ENCODE measurements around the gene CDK3. TPM values are rescaled to one million over a fixed set of nuclear protein-coding genes. Genes with fewer than 3 reads are reported as not detected.

Gene CDK3
- total RNA-seq, 2 experiments from 2014 or later = 7.3 to 12.8 TPM

- Histone ChIP-seq H3K9me3 (ENCODE audit: low read length) (no peaks in the 10 kb centered on the region), H4K20me1 (ENCODE audit: insufficient read depth, low read length) (no peaks in the 10 kb centered on the region), H3K4me1 (ENCODE audit: insufficient read depth, low read length, poor library complexity, severe bottlenecking) (peaks cover 3% of the 10 kb centered on the region), H2AFZ (ENCODE audit: low read length) (no peak overlapping the region), H3K9me2 (ENCODE audit: insufficient read depth, low read length) (no peaks in the 10 kb centered on the region), H3K4me3 (ENCODE audit: low read depth, low read length, poor library complexity, severe bottlenecking) (no peak overlapping the region), H3K79me2 (ENCODE audit: insufficient read depth, low read depth, low read length) (no peaks in the 10 kb centered on the region), H3K4me2 (ENCODE audit: low read length) (no peak overlapping the region), H3K36me3 (ENCODE audit: insufficient read depth, low read length) (peaks cover 16% of the 10 kb centered on the region; the same call in 1 of the 2 replicates), H3K27ac (ENCODE audit: low read depth, low read length, poor library complexity, severe bottlenecking) (no peak overlapping the region)
- TF ChIP-seq EZH2phosphoT487 (IDR thresholded peaks at IDR 0.05; ENCODE audit: borderline replicate concordance, low read depth, low read length) (no peak), CTCF (conservative IDR thresholded peaks at IDR 0.05; ENCODE audit: low read length) (peak; percentile 99)
- no TSS peak for BruUV-seq (replicated peaks)
- ChIA-PET POLR2A (interaction anchor here (0.7 kb wide), 1 partner anchor 151 kb away, joined by 5 read pairs; no protein-coding TSS in a partner anchor), CTCF (ENCODE audit: unreplicated experiment) (interaction anchor here (1.4 kb wide), 1 partner anchor 100 kb away, joined by 8 read pairs; the partner anchor contains the start of gene MRPL38)
- DNase-seq (ENCODE audit: low spot score) = peak; percentile 89
- intact Hi-C loops (cut with micrococcal nuclease; ENCODE audit: unreplicated experiment) = loop anchor here (1.0 to 5.0 kb wide), 3 partner anchors 96 to 148 kb away; partner anchors contain the start of gene WBP2
Observed at GRCh38 chr17:76005263-76006149, 4.9 kb downstream of the CDK3 start.

- Histone ChIP-seq H3K9me3 (ENCODE audit: low read length) (no peaks in the 10 kb centered on the region), H3K4me3 (ENCODE audit: low read depth, low read length, poor library complexity, severe bottlenecking) (no peak overlapping the region), H3K27ac (ENCODE audit: low read depth, low read length, poor library complexity, severe bottlenecking) (no peak overlapping the region), H3K79me2 (ENCODE audit: insufficient read depth, low read depth, low read length) (no peaks in the 10 kb centered on the region), H3K36me3 (ENCODE audit: insufficient read depth, low read length) (peaks cover 12% of the 10 kb centered on the region; the same call in 1 of the 2 replicates), H3K4me2 (ENCODE audit: low read length) (no peak overlapping the region), H4K20me1 (ENCODE audit: insufficient read depth, low read length) (no peaks in the 10 kb centered on the region), H3K4me1 (ENCODE audit: insufficient read depth, low read length, poor library complexity, severe bottlenecking) (no peaks in the 10 kb centered on the region), H3K9me2 (ENCODE audit: insufficient read depth, low read length) (no peaks in the 10 kb centered on the region), H2AFZ (ENCODE audit: low read length) (no peak overlapping the region)
- intact Hi-C loops (cut with micrococcal nuclease; ENCODE audit: unreplicated experiment) = loop anchor here (5.0 kb wide), 1 partner anchor 150 kb away; the partner anchor contains the start of gene WBP2
- POLR2A ChIA-PET = no interaction called here
- no peak for DNase-seq (ENCODE audit: low spot score)
- TF ChIP-seq EZH2phosphoT487 (IDR thresholded peaks at IDR 0.05; ENCODE audit: borderline replicate concordance, low read depth, low read length) (no peak), CTCF (conservative IDR thresholded peaks at IDR 0.05; ENCODE audit: low read length) (no peak)
- CTCF ChIA-PET (ENCODE audit: unreplicated experiment) = interaction anchor here (0.6 kb wide), 2 partner anchors 14 to 26 kb away, joined by 4 to 6 read pairs; no protein-coding TSS in a partner anchor
- BruUV-seq (replicated peaks) = no TSS peak
Observed at GRCh38 chr17:76007131-76007849, 6.6 kb downstream of the CDK3 start.
